GM12874 (cell line): Measurements from ENCODE around the gene TMEM86A.

Experiments
- TF ChIP-seq, protein P1 (sequence below): IDR thresholded peaks from 2 replicates; pipeline ENCODE4 v1.5.1; 2011; ENCODE audit warnings: low read depth, mild to moderate bottlenecking, control low read depth, low read length, moderate library complexity; ENCODE audit not compliant: insufficient read depth

Gene TMEM86A

DNA sequence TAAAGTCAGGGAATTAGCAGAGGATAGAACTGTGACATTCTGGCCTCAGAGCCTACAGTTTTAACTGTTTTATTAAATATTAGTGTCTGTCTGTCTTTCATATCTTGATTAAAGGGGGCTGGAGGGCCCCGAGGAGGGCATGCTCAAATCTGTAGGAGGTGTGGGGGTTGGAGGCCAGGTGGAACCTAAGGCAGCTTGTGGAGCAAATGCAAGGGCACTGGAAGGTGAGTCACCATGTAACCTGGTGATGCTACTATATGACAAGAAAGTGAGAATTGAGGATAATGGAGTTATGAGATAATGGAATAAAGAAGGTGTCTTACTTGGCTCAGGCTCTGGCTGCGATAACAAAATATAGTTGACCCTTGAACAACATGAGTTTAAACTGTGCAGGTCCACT, 27.3 kb upstream of the TMEM86A start:
- TF ChIP-seq, protein P1, sequence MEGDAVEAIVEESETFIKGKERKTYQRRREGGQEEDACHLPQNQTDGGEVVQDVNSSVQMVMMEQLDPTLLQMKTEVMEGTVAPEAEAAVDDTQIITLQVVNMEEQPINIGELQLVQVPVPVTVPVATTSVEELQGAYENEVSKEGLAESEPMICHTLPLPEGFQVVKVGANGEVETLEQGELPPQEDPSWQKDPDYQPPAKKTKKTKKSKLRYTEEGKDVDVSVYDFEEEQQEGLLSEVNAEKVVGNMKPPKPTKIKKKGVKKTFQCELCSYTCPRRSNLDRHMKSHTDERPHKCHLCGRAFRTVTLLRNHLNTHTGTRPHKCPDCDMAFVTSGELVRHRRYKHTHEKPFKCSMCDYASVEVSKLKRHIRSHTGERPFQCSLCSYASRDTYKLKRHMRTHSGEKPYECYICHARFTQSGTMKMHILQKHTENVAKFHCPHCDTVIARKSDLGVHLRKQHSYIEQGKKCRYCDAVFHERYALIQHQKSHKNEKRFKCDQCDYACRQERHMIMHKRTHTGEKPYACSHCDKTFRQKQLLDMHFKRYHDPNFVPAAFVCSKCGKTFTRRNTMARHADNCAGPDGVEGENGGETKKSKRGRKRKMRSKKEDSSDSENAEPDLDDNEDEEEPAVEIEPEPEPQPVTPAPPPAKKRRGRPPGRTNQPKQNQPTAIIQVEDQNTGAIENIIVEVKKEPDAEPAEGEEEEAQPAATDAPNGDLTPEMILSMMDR = no peak

DNA sequence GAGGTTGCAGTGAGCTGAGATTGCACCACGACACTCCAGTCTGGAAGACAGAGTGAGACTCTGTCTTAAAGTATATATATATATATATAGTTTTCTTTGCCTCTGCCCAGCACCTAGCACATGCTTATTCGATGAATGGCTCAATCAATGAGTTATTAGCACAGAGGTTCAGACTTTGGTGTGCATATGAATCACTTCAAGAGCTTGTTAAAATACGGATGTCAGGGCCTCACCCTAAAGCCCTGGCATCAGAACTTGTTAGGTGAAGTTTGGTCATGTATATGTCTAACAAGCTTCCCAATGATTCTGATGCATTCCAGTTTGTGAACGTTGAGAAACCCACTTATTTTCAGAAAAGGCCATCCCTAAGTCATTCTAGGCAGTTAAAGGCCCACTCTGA, 21.8 kb upstream of the TMEM86A start:
- TF ChIP-seq, protein P1 = no peak

DNA sequence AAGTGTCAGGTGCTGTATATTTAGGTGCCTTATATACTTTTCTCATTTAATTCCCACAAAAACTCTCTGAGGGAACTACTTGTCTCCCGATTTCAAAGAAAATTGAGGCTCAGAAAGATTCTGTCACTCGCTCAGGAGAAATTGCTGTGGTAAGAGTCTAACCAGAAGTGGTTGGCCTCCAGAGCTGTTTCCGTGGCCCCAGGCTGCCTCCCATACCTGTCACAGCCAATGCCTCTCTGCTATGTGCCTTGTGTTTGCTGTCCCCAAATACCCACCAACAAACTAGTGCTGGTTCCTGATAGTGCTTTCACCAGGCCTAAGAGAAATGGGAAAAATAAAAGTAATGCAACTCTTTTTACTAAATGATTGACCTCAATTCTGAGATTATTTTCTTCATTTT, 21.0 kb upstream of the TMEM86A start:
- TF ChIP-seq, protein P1 = no peak

DNA sequence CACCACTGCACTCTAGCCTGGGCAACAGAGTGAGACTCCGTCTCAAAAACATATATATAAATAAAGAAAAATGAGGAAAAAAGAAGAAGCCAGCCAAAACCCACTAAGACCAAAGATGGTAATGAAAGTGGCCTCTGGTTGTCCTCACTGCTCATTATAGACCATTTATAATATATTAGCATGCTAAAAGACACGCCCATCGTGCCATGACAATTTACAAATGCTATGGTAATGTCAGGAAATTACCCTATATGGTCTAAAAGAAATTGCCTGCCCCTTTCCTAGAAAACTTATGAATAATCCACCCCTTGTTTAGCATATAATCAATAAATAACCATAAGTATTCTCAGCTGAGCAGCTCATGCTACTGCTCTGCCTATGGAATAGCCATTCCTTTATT, 16.1 kb upstream of the TMEM86A start:
- TF ChIP-seq, protein P1 = no peak

DNA sequence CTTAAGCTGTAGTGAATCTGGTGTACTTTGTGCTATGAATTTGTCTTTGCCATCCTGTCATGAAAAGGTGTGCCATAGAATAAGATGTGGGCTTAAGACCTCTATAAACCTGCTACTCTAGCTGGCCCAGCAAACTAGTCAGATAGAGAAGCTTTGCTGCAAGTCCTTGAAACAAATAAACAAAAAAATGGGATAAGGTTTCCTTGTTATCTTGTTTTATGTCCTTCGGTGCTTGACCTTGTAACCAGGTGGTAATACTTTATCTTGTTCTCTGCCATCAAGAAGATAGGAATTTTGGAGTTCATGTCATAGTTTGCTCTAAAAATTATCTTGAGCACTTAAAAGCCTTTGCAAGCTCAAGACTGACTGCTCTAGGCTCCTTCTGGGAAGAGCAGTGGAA, 14.3 kb upstream of the TMEM86A start:
- TF ChIP-seq, protein P1 = no peak

DNA sequence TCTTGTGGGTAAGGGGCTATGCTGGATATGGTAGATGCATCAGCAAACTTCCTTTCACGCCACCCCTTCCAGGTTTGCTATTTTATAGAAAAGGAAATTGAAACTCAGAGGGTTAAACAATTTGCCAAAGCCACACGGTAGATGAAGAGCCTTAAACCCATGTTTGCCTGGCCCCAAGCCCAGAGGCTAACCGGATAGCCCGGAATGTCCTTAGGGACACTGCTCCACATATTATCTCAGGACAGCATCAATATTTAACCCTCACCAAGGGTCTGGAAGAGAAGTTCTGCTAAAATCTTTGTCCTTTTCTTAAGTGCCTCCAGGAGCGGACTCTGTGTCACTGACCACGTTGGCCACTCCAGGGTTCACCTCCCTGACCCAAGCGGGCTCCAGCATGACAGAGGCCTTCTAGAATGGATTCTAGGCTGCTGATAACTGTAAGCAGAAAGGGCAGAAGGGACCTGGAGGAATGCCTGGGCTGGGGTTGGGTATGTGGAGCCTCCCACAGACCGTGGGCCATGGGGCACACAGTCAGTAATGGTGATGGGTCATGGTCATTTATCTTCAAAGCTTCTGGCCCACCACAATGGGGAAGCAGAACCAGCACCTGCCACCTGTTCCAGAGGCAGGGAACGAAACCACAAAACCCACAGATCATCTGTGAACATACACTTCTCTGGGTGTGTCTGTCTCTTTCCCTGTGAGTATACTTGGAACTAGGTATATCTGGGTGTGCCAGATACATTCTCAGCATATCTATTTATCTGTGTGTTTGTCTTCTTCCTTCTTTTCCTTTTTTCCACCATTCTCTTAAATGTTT, 5.4 kb upstream of the TMEM86A start:
- TF ChIP-seq, protein P1 = no peak

DNA sequence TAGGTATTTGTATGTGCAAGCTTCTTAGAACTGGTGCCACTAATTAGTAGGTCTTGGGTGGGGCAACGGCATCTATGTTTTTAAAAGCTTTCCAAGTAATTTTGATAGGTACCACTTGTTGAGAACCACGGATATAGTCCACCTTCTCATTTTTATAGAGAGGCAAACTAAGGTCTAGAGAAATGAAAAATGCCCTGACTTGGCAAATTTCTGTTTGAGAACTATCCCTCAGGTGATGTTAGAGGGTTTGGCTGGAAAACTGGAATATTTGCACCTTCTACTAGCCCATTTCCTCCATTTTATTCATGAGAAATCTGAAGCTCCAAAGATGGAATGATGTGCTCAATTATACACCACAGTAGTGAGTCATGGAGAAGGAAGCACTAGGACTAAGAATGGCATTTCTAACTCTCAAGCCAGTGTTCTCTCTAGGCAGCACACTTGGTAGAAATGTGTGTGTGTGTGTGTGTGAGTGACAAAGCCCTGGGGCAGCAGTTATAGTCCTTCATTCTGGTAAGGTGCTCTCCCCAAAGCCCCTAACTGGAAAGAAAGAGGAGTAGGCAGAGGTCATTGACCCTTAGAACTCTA, 1.8 kb upstream of the TMEM86A start:
- TF ChIP-seq, protein P1 = no peak
